ENCODE measurements around the gene ZNF846.

Gene ZNF846

GRCh38 chr19:9796113-9796773 lies 27.7 kb upstream of the ZNF846 start:
- TF ChIP-seq TCF12 (IDR thresholded peaks at IDR 0.05; ENCODE audit: low read depth) (no peak), EGR1 (IDR thresholded peaks at IDR 0.05) (no peak), RAD21 (IDR thresholded peaks at IDR 0.05; ENCODE audit: low read depth) (peak; percentile 93), YY1 (IDR thresholded peaks at IDR 0.05; ENCODE audit: low read depth) (peak; percentile 61; the same call in 1 of the 2 replicates)

- TF ChIP-seq TCF12 (IDR thresholded peaks at IDR 0.05; ENCODE audit: low read depth) = no peak
- peak; percentile 4; the same call in 1 of the 2 replicates for TF ChIP-seq MAX (IDR thresholded peaks at IDR 0.05)
Observed at GRCh38 chr19:9793071-9793591, 24.6 kb upstream of the ZNF846 start.

- no peak for TF ChIP-seq TEAD4 (IDR thresholded peaks at IDR 0.05)
- no peak for TF ChIP-seq EP300 (IDR thresholded peaks at IDR 0.05; ENCODE audit: borderline replicate concordance)
- TF ChIP-seq ZBTB7A (IDR thresholded peaks at IDR 0.05; ENCODE audit: low read depth) = peak; percentile 82; the same call in 1 of the 2 replicates
- no peak for TF ChIP-seq NFIC (IDR thresholded peaks at IDR 0.05)
- TF ChIP-seq YY1 (IDR thresholded peaks at IDR 0.05; ENCODE audit: low read depth) = no peak
- peak; percentile 44 for TF ChIP-seq USF1 (IDR thresholded peaks at IDR 0.05)
- TF ChIP-seq MAX (IDR thresholded peaks at IDR 0.05) = peak; percentile 93
- no peak for TF ChIP-seq FOXM1 (IDR thresholded peaks at IDR 0.05; ENCODE audit: borderline replicate concordance, low read depth)
- TF ChIP-seq RAD21 (IDR thresholded peaks at IDR 0.05; ENCODE audit: low read depth) = peak; percentile 3; the same call in 1 of the 2 replicates
- TF ChIP-seq CREB1 (IDR thresholded peaks at IDR 0.05; ENCODE audit: low read depth) = no peak
- no peak for TF ChIP-seq EGR1 (IDR thresholded peaks at IDR 0.05)
- 0 out of 2 replicates have a peak, but pooled peaks have one; percentile 26 for TF ChIP-seq TCF12 (IDR thresholded peaks at IDR 0.05; ENCODE audit: low read depth)
- no peak for TF ChIP-seq TAF1 (IDR thresholded peaks at IDR 0.05; ENCODE audit: low read depth)
- no peak for TF ChIP-seq REST (IDR thresholded peaks at IDR 0.05; ENCODE audit: low read depth)
- no peak for TF ChIP-seq CEBPB (IDR thresholded peaks at IDR 0.05)
Observed at GRCh38 chr19:9792206-9793070, 23.9 kb upstream of the ZNF846 start.

GRCh38 chr19:9791552-9792205 lies 23.1 kb upstream of the ZNF846 start:
- no peak for TF ChIP-seq REST (IDR thresholded peaks at IDR 0.05; ENCODE audit: low read depth)
- TF ChIP-seq MAX (IDR thresholded peaks at IDR 0.05) = no peak
- peak; percentile 13; the same call in 1 of the 2 replicates for TF ChIP-seq EGR1 (IDR thresholded peaks at IDR 0.05)
- no peak for TF ChIP-seq EP300 (IDR thresholded peaks at IDR 0.05; ENCODE audit: borderline replicate concordance)
- no peak for TF ChIP-seq RAD21 (IDR thresholded peaks at IDR 0.05; ENCODE audit: low read depth)
- TF ChIP-seq CREB1 (IDR thresholded peaks at IDR 0.05; ENCODE audit: low read depth) = no peak
- TF ChIP-seq USF1 (IDR thresholded peaks at IDR 0.05) = no peak
- TF ChIP-seq TEAD4 (IDR thresholded peaks at IDR 0.05) = no peak

GRCh38 chr19:9789066-9789465 lies 20.5 kb upstream of the ZNF846 start:
- TF ChIP-seq ZBTB7A (IDR thresholded peaks at IDR 0.05; ENCODE audit: low read depth) (no peak), TAF1 (IDR thresholded peaks at IDR 0.05; ENCODE audit: low read depth) (no peak), EGR1 (IDR thresholded peaks at IDR 0.05) (no peak), RAD21 (IDR thresholded peaks at IDR 0.05; ENCODE audit: low read depth) (no peak), CREB1 (IDR thresholded peaks at IDR 0.05; ENCODE audit: low read depth) (no peak), TEAD4 (IDR thresholded peaks at IDR 0.05) (no peak), EP300 (IDR thresholded peaks at IDR 0.05; ENCODE audit: borderline replicate concordance) (no peak), REST (IDR thresholded peaks at IDR 0.05; ENCODE audit: low read depth) (no peak)
